IgD-negative memory B cell (primary cell): ENCODE results near the gene CYTH3. TPM values are rescaled to one million over a fixed set of nuclear protein-coding genes. Genes with fewer than 3 reads are reported as not detected.
A peak's percentile ranks its signal among the peaks of the same experiment; 100 is the strongest.

ENCODE experiments used
- H3K27ac Mint-ChIP-seq, 3 donors: one replicate each; pipeline ENCODE4 v1.8.0; 2020 to 2022; ENCODE audit warnings: mild to moderate bottlenecking in 3 of 3, mixed read lengths in 3 of 3, moderate library complexity in 1 of 3
- H3K27me3 Mint-ChIP-seq: one replicate; pipeline ENCODE4 v1.8.0; 2021; ENCODE audit warnings: mixed read lengths
- H3K36me3 Mint-ChIP-seq: one replicate; pipeline ENCODE4 v1.8.0; 2020; ENCODE audit warnings: mild to moderate bottlenecking, mixed read lengths
- H3K4me1 Mint-ChIP-seq, 3 donors: one replicate each; pipeline ENCODE4 v1.8.0; 2020 to 2022; ENCODE audit warnings: mixed read lengths in 3 of 3, mild to moderate bottlenecking in 1 of 3
- H3K4me3 Mint-ChIP-seq, 4 donors: one replicate each; pipeline ENCODE4 v1.8.0; 2020 to 2022; ENCODE audit warnings: mild to moderate bottlenecking in 4 of 4, mixed read lengths in 4 of 4, moderate library complexity in 3 of 4
- H3K9me3 Mint-ChIP-seq, 3 donors: one replicate each; pipeline ENCODE4 v1.8.0; 2020 to 2021; ENCODE audit warnings: mixed read lengths in 3 of 3, mild to moderate bottlenecking in 1 of 3
- polyA plus RNA-seq: library from polyadenylated mRNA; unstranded; fragments of 300-500 nt; fragmentation: Illumina TruSeq; gene quantifications from one replicate; pipeline ENCODE4 v1.2.3, GENCODE V29; 2021

The CYTH3 gene
- polyA plus RNA-seq, 1 donor from 2014 or later, result 3.0 TPM

DNA sequence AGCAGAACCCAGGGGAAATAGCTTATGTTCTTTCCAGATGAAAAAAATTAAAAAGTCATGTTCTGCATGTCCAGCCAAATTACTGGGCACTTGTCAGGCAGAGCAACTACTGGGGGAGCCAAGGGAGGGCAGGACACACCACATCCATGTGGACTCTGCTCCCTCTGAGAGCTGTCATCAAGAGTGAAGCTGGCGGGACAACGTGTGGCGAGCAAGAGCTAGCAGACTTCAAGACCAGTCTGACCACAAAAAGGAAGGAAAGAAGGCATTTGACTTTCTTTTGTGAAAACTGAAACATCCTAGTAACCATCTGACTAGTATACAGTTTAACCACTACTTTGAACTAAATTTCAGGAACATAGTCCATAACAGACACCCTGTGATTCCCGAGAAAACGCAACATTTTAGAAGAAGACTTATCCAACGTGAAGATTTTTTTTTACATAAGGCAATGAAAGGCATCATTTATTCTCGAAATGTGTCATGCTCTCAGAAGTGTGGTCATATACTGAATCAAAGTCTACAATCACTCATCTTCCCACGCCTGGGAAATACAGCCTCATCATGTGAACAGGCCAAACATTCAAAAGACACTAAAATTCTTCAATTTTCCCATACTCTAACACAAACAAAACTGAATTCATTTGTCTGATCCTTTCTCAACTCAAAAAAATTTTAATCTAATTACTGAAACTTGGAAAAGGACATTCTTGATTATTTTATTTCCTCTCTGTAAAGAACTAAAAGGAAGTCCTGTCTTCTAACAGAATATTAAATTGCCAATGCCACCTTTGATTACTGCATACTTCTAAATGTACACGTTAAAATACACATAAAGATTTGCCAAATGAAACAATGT is 15.5 kb downstream of the CYTH3 start:
- peak overlapping the region in 2 of 4 donors; percentile 64 to 73 for H3K4me3 Mint-ChIP-seq
- peaks cover 23 to 27% (median 25%) of the 10 kb centered on the region in 3 donors for H3K4me1 Mint-ChIP-seq
- no peaks in the 10 kb centered on the region for H3K36me3 Mint-ChIP-seq
- peak overlapping the region in 2 of 3 donors; percentile 9 to 72 for H3K27ac Mint-ChIP-seq
- no peaks in the 10 kb centered on the region for H3K9me3 Mint-ChIP-seq
- peaks cover 3% of the 10 kb centered on the region for H3K27me3 Mint-ChIP-seq

DNA sequence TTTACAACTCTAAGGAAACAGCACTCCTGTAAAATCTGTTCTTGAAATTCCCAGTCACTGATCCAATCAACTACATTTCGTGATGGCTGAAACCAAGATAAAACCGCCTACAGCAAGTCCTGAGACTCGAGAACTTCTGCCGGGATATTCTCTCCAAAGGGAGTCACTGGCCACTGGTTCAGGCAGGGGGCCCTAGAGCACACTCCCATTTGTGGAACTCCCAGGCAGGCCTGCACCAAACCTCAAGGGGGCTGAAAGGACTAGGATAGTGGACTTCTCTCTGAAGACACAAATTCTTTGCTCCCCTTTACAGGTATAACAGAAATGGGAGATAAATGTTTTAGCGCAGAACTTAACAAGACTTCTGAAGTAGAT is 16.3 kb downstream of the CYTH3 start:
- H3K27me3 Mint-ChIP-seq, result peaks cover 3% of the 10 kb centered on the region
- H3K27ac Mint-ChIP-seq, result peak overlapping the region in 1 of 3 donors; percentile 72
- peaks cover 23 to 27% (median 26%) of the 10 kb centered on the region in 3 donors for H3K4me1 Mint-ChIP-seq
- no peaks in the 10 kb centered on the region for H3K9me3 Mint-ChIP-seq
- H3K4me3 Mint-ChIP-seq, result peak overlapping the region in 2 of 4 donors; percentile 28 to 73
- peaks cover 4% of the 10 kb centered on the region for H3K36me3 Mint-ChIP-seq

DNA sequence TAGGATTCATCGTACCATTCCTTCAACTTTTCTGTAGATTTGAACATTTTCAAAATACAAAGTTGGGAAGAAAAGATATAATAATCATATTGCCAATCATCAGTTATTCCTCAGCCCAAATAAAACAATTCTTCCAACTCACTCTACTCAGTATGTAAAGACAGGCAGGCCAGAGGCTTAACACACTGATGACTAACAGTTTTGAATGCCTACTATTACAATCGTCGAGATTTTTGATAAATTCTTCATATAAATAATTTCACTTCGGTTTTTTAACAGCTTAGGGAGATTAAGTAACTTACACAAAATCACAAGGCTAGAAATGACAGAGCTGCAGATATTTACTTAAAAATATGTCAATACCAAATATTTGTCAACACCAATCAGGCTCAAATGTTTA is 17.6 kb downstream of the CYTH3 start:
- Mint-ChIP-seq H3K9me3 (no peaks in the 10 kb centered on the region), H3K4me1 (peaks cover 23 to 27% (median 26%) of the 10 kb centered on the region in 3 donors), H3K27ac (no peak overlapping the region), H3K27me3 (peaks cover 3% of the 10 kb centered on the region), H3K4me3 (no peak overlapping the region), H3K36me3 (peaks cover 4% of the 10 kb centered on the region)

DNA sequence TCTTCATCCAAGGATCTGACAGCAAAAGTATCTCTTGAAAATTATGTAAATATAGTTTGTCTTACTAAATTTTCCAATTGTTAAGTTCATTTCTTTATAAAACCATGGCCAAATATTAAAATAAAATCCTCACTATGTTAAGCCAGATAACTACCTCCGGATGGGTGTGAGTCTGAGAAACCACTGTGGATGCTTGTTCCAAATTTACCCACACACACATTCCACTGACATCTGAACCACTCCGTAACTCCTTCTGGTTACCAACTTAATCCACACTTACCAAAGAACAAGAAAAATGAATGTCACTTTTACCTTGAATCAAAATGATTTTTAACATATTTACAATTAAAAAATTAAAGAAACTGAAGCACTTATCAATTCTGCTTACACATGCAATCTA is 19.7 kb downstream of the CYTH3 start:
- H3K4me1 Mint-ChIP-seq, result peaks cover 13 to 15% (median 13%) of the 10 kb centered on the region in 3 donors
- no peak overlapping the region for H3K27ac Mint-ChIP-seq
- no peaks in the 10 kb centered on the region for H3K9me3 Mint-ChIP-seq
- H3K4me3 Mint-ChIP-seq, result no peak overlapping the region
- peaks cover 7% of the 10 kb centered on the region for H3K36me3 Mint-ChIP-seq
- H3K27me3 Mint-ChIP-seq, result peaks cover 3% of the 10 kb centered on the region

GRCh38 chr7:6252341-6252746 is 20.1 kb downstream of the CYTH3 start:
- H3K4me1 Mint-ChIP-seq, result peaks cover 11 to 13% (median 12%) of the 10 kb centered on the region in 3 donors

GRCh38 chr7:6251653-6252052 is 20.8 kb downstream of the CYTH3 start:
- peaks cover 7% of the 10 kb centered on the region for H3K36me3 Mint-ChIP-seq
- H3K4me3 Mint-ChIP-seq, result no peak overlapping the region
- peaks cover 5% of the 10 kb centered on the region for H3K27me3 Mint-ChIP-seq
- H3K27ac Mint-ChIP-seq, result no peak overlapping the region
- no peaks in the 10 kb centered on the region for H3K9me3 Mint-ChIP-seq
- peaks cover 4 to 6% (median 6%) of the 10 kb centered on the region in 3 donors for H3K4me1 Mint-ChIP-seq

More at GRCh38 chr7:6252341-6252746, 20.1 kb downstream of the CYTH3 start:
- no peak overlapping the region for H3K4me3 Mint-ChIP-seq
- H3K9me3 Mint-ChIP-seq, result no peaks in the 10 kb centered on the region
- peaks cover 7% of the 10 kb centered on the region for H3K36me3 Mint-ChIP-seq
- H3K27me3 Mint-ChIP-seq, result peaks cover 3% of the 10 kb centered on the region
- no peak overlapping the region for H3K27ac Mint-ChIP-seq

- H3K4me3 Mint-ChIP-seq, result no peak overlapping the region
- H3K4me1 Mint-ChIP-seq, result peaks cover 0 to 4% (median 0%) of the 10 kb centered on the region in 3 donors
- H3K27me3 Mint-ChIP-seq, result peaks cover 4% of the 10 kb centered on the region
- H3K36me3 Mint-ChIP-seq, result peaks cover 7% of the 10 kb centered on the region
- H3K9me3 Mint-ChIP-seq, result no peaks in the 10 kb centered on the region
- H3K27ac Mint-ChIP-seq, result peak overlapping the region in 1 of 3 donors; percentile 33
Observed at GRCh38 chr7:6250364-6250833, 22.0 kb downstream of the CYTH3 start.

- Mint-ChIP-seq H3K9me3 (no peaks in the 10 kb centered on the region), H3K27me3 (peaks cover 2% of the 10 kb centered on the region), H3K36me3 (peaks cover 7% of the 10 kb centered on the region), H3K27ac (peak overlapping the region in 1 of 3 donors; percentile 16), H3K4me3 (no peak overlapping the region), H3K4me1 (peaks cover 0 to 1% (median 0%) of the 10 kb centered on the region in 3 donors)
Observed at GRCh38 chr7:6249043-6249442, 23.4 kb downstream of the CYTH3 start.

- peaks cover 0 to 1% (median 0%) of the 10 kb centered on the region in 3 donors for H3K4me1 Mint-ChIP-seq
- peaks cover 7% of the 10 kb centered on the region for H3K36me3 Mint-ChIP-seq
- H3K27me3 Mint-ChIP-seq, result peaks cover 2% of the 10 kb centered on the region
- H3K27ac Mint-ChIP-seq, result peak overlapping the region in 1 of 3 donors; percentile 31
- H3K4me3 Mint-ChIP-seq, result no peak overlapping the region
- no peaks in the 10 kb centered on the region for H3K9me3 Mint-ChIP-seq
Observed at GRCh38 chr7:6248581-6248980, 23.8 kb downstream of the CYTH3 start.

- H3K36me3 Mint-ChIP-seq, result peaks cover 3% of the 10 kb centered on the region
- H3K9me3 Mint-ChIP-seq, result no peaks in the 10 kb centered on the region
- H3K4me1 Mint-ChIP-seq, result no peaks in the 10 kb centered on the region
- no peak overlapping the region for H3K4me3 Mint-ChIP-seq
- no peak overlapping the region for H3K27ac Mint-ChIP-seq
- H3K27me3 Mint-ChIP-seq, result peaks cover 2% of the 10 kb centered on the region
Observed at GRCh38 chr7:6246251-6246917, 26.0 kb downstream of the CYTH3 start.

DNA sequence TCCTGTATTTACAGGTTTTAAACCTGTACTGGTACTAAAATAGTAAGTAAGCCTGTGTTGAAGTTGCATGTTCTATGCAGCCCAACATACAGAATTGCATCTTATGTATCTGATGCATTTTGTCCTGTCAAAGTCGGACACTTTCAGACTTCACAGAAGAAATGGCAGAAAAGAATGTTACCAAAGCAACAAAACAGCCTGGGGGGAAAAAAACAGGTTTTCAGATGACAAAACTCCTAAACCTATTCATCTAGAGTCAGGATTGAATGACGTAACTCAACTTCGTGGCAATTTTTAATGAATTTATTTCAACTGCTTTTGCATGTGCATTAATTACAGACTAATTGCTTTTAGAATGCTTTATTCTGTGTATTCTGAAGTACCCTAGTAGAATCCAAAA is 28.4 kb downstream of the CYTH3 start:
- peaks cover 3% of the 10 kb centered on the region for H3K36me3 Mint-ChIP-seq
- H3K27ac Mint-ChIP-seq, result no peak overlapping the region
- H3K4me3 Mint-ChIP-seq, result no peak overlapping the region
- peaks cover 0 to 3% (median 0%) of the 10 kb centered on the region in 3 donors for H3K9me3 Mint-ChIP-seq
- peaks cover 0 to 5% (median 0%) of the 10 kb centered on the region in 3 donors for H3K4me1 Mint-ChIP-seq
- peaks cover 2% of the 10 kb centered on the region for H3K27me3 Mint-ChIP-seq

DNA sequence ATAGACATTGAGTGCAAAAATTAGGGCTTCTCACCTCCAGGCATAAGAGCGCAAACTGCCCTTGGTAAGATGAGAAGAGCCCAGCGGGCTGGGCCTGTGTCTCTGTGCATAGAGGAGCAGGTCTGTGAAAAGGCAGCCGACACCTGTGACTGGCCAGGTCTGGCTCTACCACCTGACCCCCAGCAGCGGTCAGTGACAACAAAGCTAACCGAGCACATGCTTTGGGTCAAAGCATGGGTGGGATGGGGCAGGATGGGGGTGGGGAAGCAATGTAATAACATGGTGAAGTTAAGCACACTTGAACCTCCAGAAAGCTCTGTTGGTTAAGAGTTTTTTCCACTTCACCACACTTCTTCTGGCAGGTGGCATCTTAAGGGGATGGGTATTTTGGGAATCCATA is 29.3 kb downstream of the CYTH3 start:
- no peak overlapping the region for H3K27ac Mint-ChIP-seq
- peaks cover 0 to 5% (median under 1%) of the 10 kb centered on the region in 3 donors for H3K4me1 Mint-ChIP-seq
- peaks cover 2% of the 10 kb centered on the region for H3K27me3 Mint-ChIP-seq
- H3K9me3 Mint-ChIP-seq, result peaks cover 0 to 3% (median 0%) of the 10 kb centered on the region in 3 donors
- H3K36me3 Mint-ChIP-seq, result peaks cover under 1% of the 10 kb centered on the region
- H3K4me3 Mint-ChIP-seq, result no peak overlapping the region

DNA sequence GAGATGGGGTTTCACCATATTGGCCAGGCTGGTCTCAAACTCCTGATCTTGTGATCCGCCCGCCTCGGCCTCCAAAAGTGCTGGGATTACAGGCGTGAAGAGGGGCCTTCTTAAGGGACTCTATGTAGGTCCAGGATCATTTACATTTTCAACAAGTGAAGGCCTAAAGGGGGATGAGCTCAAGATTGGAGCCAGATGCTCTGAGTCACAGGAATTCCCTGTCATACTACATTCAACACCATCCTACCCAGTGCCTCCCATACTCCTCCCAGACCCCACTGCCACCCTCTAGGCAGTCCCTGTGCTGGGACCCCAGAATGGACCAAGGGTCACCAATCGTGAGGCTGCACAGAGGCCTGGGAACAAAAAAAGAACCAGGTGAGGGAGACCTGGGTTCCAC is 29.9 kb downstream of the CYTH3 start:
- peaks cover 3% of the 10 kb centered on the region for H3K27me3 Mint-ChIP-seq
- peaks cover 0 to 5% (median 1%) of the 10 kb centered on the region in 3 donors for H3K4me1 Mint-ChIP-seq
- H3K4me3 Mint-ChIP-seq, result no peak overlapping the region

GRCh38 chr7:6241607-6241973 is 30.8 kb downstream of the CYTH3 start:
- Mint-ChIP-seq H3K9me3 (peaks cover 0 to 3% (median 0%) of the 10 kb centered on the region in 3 donors), H3K27me3 (peaks cover 2% of the 10 kb centered on the region), H3K27ac (no peak overlapping the region), H3K4me1 (peaks cover 0 to 5% (median 1%) of the 10 kb centered on the region in 3 donors), H3K36me3 (peaks cover 2% of the 10 kb centered on the region), H3K4me3 (no peak overlapping the region)

More for the DNA sequence above, 29.9 kb downstream of the CYTH3 start:
- Mint-ChIP-seq H3K36me3 (peaks cover 2% of the 10 kb centered on the region), H3K9me3 (peaks cover 0 to 3% (median 0%) of the 10 kb centered on the region in 3 donors), H3K27ac (no peak overlapping the region)

- Mint-ChIP-seq H3K36me3 (peaks cover 2% of the 10 kb centered on the region), H3K4me3 (no peak overlapping the region), H3K4me1 (peaks cover 5 to 14% (median 11%) of the 10 kb centered on the region in 3 donors), H3K27ac (no peak overlapping the region), H3K27me3 (peaks cover 2% of the 10 kb centered on the region), H3K9me3 (peaks cover 0 to 3% (median 0%) of the 10 kb centered on the region in 3 donors)
Observed at GRCh38 chr7:6238309-6238925, 34.0 kb downstream of the CYTH3 start.
